Mesenchymal stem cell (in vitro differentiated cells and primary cell): ENCODE results near the gene UQCRHL. TPM values are rescaled to one million over a fixed set of nuclear protein-coding genes. Genes with fewer than 3 reads are reported as not detected.
"Not testable (repeated sequence)": the region's sequence is repeated elsewhere in the genome, so short reads cannot be mapped to it uniquely, and the experiment has no call there.

Experiments
- DNase-seq: peaks from one replicate; pipeline ENCODE4 v3.0.0-alpha.2; 2013
- H2AFZ ChIP-seq: one replicate; pipeline ENCODE4 v1.6.1; 2013; ENCODE audit warnings: low read depth, mild to moderate bottlenecking, control low read depth, inconsistent platforms, low read length, moderate library complexity
- H2AK5ac ChIP-seq: 2 replicates; pipeline ENCODE4 v1.6.1; 2013; ENCODE audit warnings: low read length, moderate library complexity, mild to moderate bottlenecking, inconsistent platforms; ENCODE audit not compliant: severe bottlenecking
- H2BK120ac ChIP-seq: one replicate; pipeline ENCODE4 v1.6.1; 2013; ENCODE audit warnings: low read depth, mild to moderate bottlenecking, inconsistent platforms, low read length, moderate library complexity
- H2BK12ac ChIP-seq, 2 experiments: one replicate each; pipeline ENCODE4 v1.6.1; 2013; ENCODE audit warnings: inconsistent platforms in 2 of 2, low read length in 2 of 2, mild to moderate bottlenecking in 2 of 2, moderate library complexity in 2 of 2, control low read depth in 1 of 2
- H2BK15ac ChIP-seq: one replicate; pipeline ENCODE4 v1.6.1; 2013; ENCODE audit warnings: mild to moderate bottlenecking, low read depth, inconsistent platforms; ENCODE audit not compliant: poor library complexity, severe bottlenecking
- H2BK5ac ChIP-seq: 2 replicates; pipeline ENCODE4 v1.6.1; 2013; ENCODE audit warnings: low read depth, mild to moderate bottlenecking, low read length, control low read depth, inconsistent platforms; ENCODE audit not compliant: poor library complexity, severe bottlenecking
- H3K14ac ChIP-seq, 2 experiments: one replicate each; pipeline ENCODE4 v1.6.1; 2013; ENCODE audit warnings: inconsistent platforms in 2 of 2, low read length in 2 of 2, control low read depth in 1 of 2, mild to moderate bottlenecking in 1 of 2, moderate library complexity in 1 of 2
- H3K18ac ChIP-seq, 2 experiments: one replicate each; pipeline ENCODE4 v1.6.1; 2013; ENCODE audit warnings: inconsistent platforms in 2 of 2, low read length in 2 of 2, control low read depth in 1 of 2, low read depth in 1 of 2, mild to moderate bottlenecking in 1 of 2
- H3K23ac ChIP-seq, 2 experiments: one replicate each; pipeline ENCODE4 v1.6.1; 2013; ENCODE audit warnings: inconsistent platforms in 2 of 2, low read length in 2 of 2, mild to moderate bottlenecking in 2 of 2, moderate library complexity in 2 of 2, control low read depth in 1 of 2
- H3K27ac ChIP-seq: 2 replicates; pipeline ENCODE4 v1.5.1; 2013; ENCODE audit warnings: mild to moderate bottlenecking, moderate library complexity, low read length, control low read depth, inconsistent platforms; ENCODE audit not compliant: poor library complexity, severe bottlenecking
- H3K27me3 ChIP-seq, 2 experiments: 2 replicates each; pipeline versions ENCODE4 v1.6.1 to v1.7.0; 2013; ENCODE audit warnings: low read length in 2 of 2, mild to moderate bottlenecking in 2 of 2, moderate library complexity in 2 of 2, control low read depth in 1 of 2, inconsistent platforms in 1 of 2; ENCODE audit not compliant: control insufficient read depth in 1 of 2, insufficient read depth in 1 of 2
- H3K36me3 ChIP-seq, 2 experiments: 2 replicates each; pipeline versions ENCODE4 v1.6.1 to v1.7.0; 2013; ENCODE audit warnings: low read length in 2 of 2, control low read depth in 1 of 2, inconsistent platforms in 1 of 2, low read depth in 1 of 2, mild to moderate bottlenecking in 1 of 2; ENCODE audit not compliant: insufficient read depth in 2 of 2, control insufficient read depth in 1 of 2
- H3K4ac ChIP-seq, 2 experiments: one replicate each; pipeline ENCODE4 v1.6.1; 2013; ENCODE audit warnings: inconsistent platforms in 2 of 2, low read length in 2 of 2, mild to moderate bottlenecking in 2 of 2, moderate library complexity in 2 of 2, control low read depth in 1 of 2, low read depth in 1 of 2
- H3K4me1 ChIP-seq: 2 replicates; pipeline ENCODE4 v1.6.1; 2013; ENCODE audit warnings: low read depth, low read length, control low read depth; ENCODE audit not compliant: control insufficient read depth, insufficient read depth
- H3K4me2 ChIP-seq: 2 replicates; pipeline ENCODE4 v1.6.1; 2013; ENCODE audit warnings: low read length, mild to moderate bottlenecking, inconsistent platforms; ENCODE audit not compliant: poor library complexity, severe bottlenecking
- H3K4me3 ChIP-seq, 2 experiments: 2 replicates each; pipeline versions ENCODE4 v1.5.1 to v1.7.0; 2013; ENCODE audit warnings: low read length in 2 of 2, mild to moderate bottlenecking in 2 of 2, control low read depth in 1 of 2, low read depth in 1 of 2; ENCODE audit not compliant: insufficient read depth in 1 of 2
- H3K79me1 ChIP-seq: replicated peaks from 2 replicates; pipeline ENCODE4 v1.6.1; 2013; ENCODE audit warnings: mild to moderate bottlenecking, control low read depth, low read length, inconsistent platforms; ENCODE audit not compliant: poor library complexity, severe bottlenecking
- H3K9ac ChIP-seq: 2 replicates; pipeline ENCODE4 v1.7.0; 2013; ENCODE audit warnings: mild to moderate bottlenecking, low read length, moderate library complexity
- H3K9me3 ChIP-seq: 2 replicates; pipeline ENCODE4 v1.7.0; 2013; ENCODE audit warnings: mild to moderate bottlenecking, low read length; ENCODE audit not compliant: control insufficient read depth
- H4K8ac ChIP-seq: one replicate; pipeline ENCODE4 v1.6.1; 2013; ENCODE audit warnings: inconsistent platforms, mild to moderate bottlenecking, low read length, moderate library complexity
- H4K91ac ChIP-seq: one replicate; pipeline ENCODE4 v1.6.1; 2013; ENCODE audit warnings: mild to moderate bottlenecking, low read length, inconsistent platforms
- WGBS: methylation state at CpG from one replicate; pipeline ENCODE4 v1.1.7; 2013; ENCODE audit warnings: mixed read lengths; 5-methylcytosine and 5-hydroxymethylcytosine counted together
- polyA plus RNA-seq, 2 experiments: library from polyadenylated mRNA; stranded (reverse); fragments of 200-250 nt; gene quantifications; one replicate each; pipeline ENCODE4 v1.2.3, GENCODE V29; 2013

Gene UQCRHL
- 1.9 TPM for polyA plus RNA-seq (2013, experiment 1 of 2)
- 2.1 TPM for polyA plus RNA-seq (2013, experiment 2 of 2)

- H2BK15ac ChIP-seq, H2BK120ac ChIP-seq, H3K23ac ChIP-seq, H4K91ac ChIP-seq, H3K4ac ChIP-seq, H3K9me3 ChIP-seq, H2BK5ac ChIP-seq, H3K4me2 ChIP-seq, H4K8ac ChIP-seq, H3K18ac ChIP-seq, H3K79me1 ChIP-seq, H3K9ac ChIP-seq, H2AK5ac ChIP-seq, H3K27ac ChIP-seq, H3K4me1 ChIP-seq, H2AFZ ChIP-seq, H3K27me3 ChIP-seq, DNase-seq, H3K36me3 ChIP-seq, H2BK12ac ChIP-seq, H3K4me3 ChIP-seq: not testable (repeated sequence)
- WGBS, result 95% methylated on average over 9 of the region's 11 CpGs
- H3K14ac ChIP-seq, result peak within 1 kb of the TSS in 1 of 2 experiments; percentile 64
These were observed at the start of gene UQCRHL for GRCh38 chr1:15807549-15807948. TSS of gene UQCRHL (minus strand) at chr1:15807649. CDS start at chr1:15807649, 0 bp downstream.

GRCh38 chr1:15856888-15857287 lies 49.4 kb upstream of the UQCRHL start:
- DNase-seq, result no peak
- Histone ChIP-seq H3K14ac (no peak overlapping the region), H2BK120ac (no peak overlapping the region), H2AK5ac (no peak overlapping the region), H3K4me1 (peaks cover 5% of the 10 kb centered on the region), H2BK5ac (no peak overlapping the region), H3K36me3 (no peaks in the 10 kb centered on the region), H4K8ac (no peak overlapping the region), H3K4me2 (no peak overlapping the region), H2AFZ (no peak overlapping the region), H3K27ac (no peak overlapping the region), H3K4me3 (no peak overlapping the region), H3K9ac (no peak overlapping the region), H2BK15ac (no peak overlapping the region), H4K91ac (no peak overlapping the region), H3K79me1 (peaks cover 4% of the 10 kb centered on the region), H3K4ac (no peak overlapping the region), H3K27me3 (no peaks in the 10 kb centered on the region), H3K23ac (no peak overlapping the region), H2BK12ac (no peak overlapping the region), H3K9me3 (no peaks in the 10 kb centered on the region), H3K18ac (no peak overlapping the region)
- WGBS, result 99% methylated on average over 5 of the region's 5 CpGs

- no peak overlapping the region for H3K14ac ChIP-seq
- H2BK12ac ChIP-seq, result no peak overlapping the region
- H2BK15ac ChIP-seq, result no peak overlapping the region
- H3K4me1 ChIP-seq, result peaks cover 2% of the 10 kb centered on the region
- H4K8ac ChIP-seq, result no peak overlapping the region
- H2AK5ac ChIP-seq, result no peak overlapping the region
- no peak overlapping the region for H3K18ac ChIP-seq
- no peak for DNase-seq
- H3K23ac ChIP-seq, result no peak overlapping the region
- no peak overlapping the region for H3K4me3 ChIP-seq
- no peak overlapping the region for H3K4me2 ChIP-seq
- H4K91ac ChIP-seq, result no peak overlapping the region
- H2AFZ ChIP-seq, result no peak overlapping the region
- no peak overlapping the region for H2BK120ac ChIP-seq
- no peaks in the 10 kb centered on the region for H3K36me3 ChIP-seq
- WGBS, result 98% methylated on average over 3 of the region's 3 CpGs
- no peaks in the 10 kb centered on the region for H3K9me3 ChIP-seq
- H3K4ac ChIP-seq, result no peak overlapping the region
- H3K9ac ChIP-seq, result no peak overlapping the region
- no peaks in the 10 kb centered on the region for H3K79me1 ChIP-seq
- H3K27me3 ChIP-seq, result no peaks in the 10 kb centered on the region
- no peak overlapping the region for H2BK5ac ChIP-seq
- no peak overlapping the region for H3K27ac ChIP-seq
These were observed 45.4 kb upstream of the UQCRHL start for GRCh38 chr1:15852828-15853302.

- Histone ChIP-seq H2BK120ac (no peak overlapping the region), H3K27ac (no peak overlapping the region), H3K18ac (no peak overlapping the region), H3K4ac (no peak overlapping the region), H3K9me3 (no peaks in the 10 kb centered on the region), H3K9ac (no peak overlapping the region), H2AFZ (no peak overlapping the region), H2BK12ac (no peak overlapping the region), H2BK15ac (no peak overlapping the region), H3K23ac (no peak overlapping the region), H2AK5ac (no peak overlapping the region), H3K79me1 (no peaks in the 10 kb centered on the region), H3K4me2 (no peak overlapping the region), H3K27me3 (no peaks in the 10 kb centered on the region), H3K4me1 (peaks cover 2% of the 10 kb centered on the region), H3K4me3 (no peak overlapping the region), H2BK5ac (no peak overlapping the region), H4K8ac (no peak overlapping the region), H3K14ac (no peak overlapping the region), H4K91ac (no peak overlapping the region), H3K36me3 (no peaks in the 10 kb centered on the region)
- WGBS, result 91% methylated on average over 5 of the region's 6 CpGs
- no peak for DNase-seq
These were observed 44.8 kb upstream of the UQCRHL start for GRCh38 chr1:15852036-15852827.
